GM10266 (cell line): ENCODE measurements around the gene FARP1.

Experiments
- DNase-seq: peaks from one replicate; pipeline ENCODE4 v3.0.0; 2012; ENCODE audit errors: extremely low spot score
- TF ChIP-seq, protein P1 (sequence below): IDR thresholded peaks from 2 replicates; pipeline ENCODE4 v1.5.1; 2012; ENCODE audit warnings: mild to moderate bottlenecking, low read depth; ENCODE audit not compliant: control insufficient read depth, insufficient read depth; ENCODE audit errors: missing control alignments

The FARP1 gene

GRCh38 chr13:98462241-98462882 is 319.5 kb downstream of the FARP1 start:
- DNase-seq: no peak
- TF ChIP-seq, protein P1, sequence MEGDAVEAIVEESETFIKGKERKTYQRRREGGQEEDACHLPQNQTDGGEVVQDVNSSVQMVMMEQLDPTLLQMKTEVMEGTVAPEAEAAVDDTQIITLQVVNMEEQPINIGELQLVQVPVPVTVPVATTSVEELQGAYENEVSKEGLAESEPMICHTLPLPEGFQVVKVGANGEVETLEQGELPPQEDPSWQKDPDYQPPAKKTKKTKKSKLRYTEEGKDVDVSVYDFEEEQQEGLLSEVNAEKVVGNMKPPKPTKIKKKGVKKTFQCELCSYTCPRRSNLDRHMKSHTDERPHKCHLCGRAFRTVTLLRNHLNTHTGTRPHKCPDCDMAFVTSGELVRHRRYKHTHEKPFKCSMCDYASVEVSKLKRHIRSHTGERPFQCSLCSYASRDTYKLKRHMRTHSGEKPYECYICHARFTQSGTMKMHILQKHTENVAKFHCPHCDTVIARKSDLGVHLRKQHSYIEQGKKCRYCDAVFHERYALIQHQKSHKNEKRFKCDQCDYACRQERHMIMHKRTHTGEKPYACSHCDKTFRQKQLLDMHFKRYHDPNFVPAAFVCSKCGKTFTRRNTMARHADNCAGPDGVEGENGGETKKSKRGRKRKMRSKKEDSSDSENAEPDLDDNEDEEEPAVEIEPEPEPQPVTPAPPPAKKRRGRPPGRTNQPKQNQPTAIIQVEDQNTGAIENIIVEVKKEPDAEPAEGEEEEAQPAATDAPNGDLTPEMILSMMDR: no peak

DNA sequence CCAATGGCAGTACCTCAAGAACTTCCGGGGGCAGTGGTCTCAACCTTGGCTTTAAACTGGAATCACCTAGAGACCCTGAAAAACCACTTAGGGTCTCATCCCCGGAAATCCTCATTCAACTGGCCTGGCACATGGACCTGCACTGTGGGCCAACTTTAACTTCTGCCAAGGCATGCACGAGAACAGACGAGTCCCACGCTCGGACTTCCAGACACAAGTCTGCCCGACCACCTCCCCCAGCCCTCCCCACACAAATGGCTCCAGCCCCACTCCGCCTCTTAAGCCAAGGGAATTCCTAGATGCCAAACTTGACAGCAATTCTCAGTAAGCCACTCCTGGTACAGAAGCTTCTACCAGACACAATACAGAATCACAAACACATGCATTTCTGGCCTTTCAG is 320.1 kb downstream of the FARP1 start:
- no peak for DNase-seq
- TF ChIP-seq, protein P1: no peak

GRCh38 chr13:98466634-98467236 is 323.8 kb downstream of the FARP1 start:
- TF ChIP-seq, protein P1: peak; percentile 46
- no peak for DNase-seq

DNA sequence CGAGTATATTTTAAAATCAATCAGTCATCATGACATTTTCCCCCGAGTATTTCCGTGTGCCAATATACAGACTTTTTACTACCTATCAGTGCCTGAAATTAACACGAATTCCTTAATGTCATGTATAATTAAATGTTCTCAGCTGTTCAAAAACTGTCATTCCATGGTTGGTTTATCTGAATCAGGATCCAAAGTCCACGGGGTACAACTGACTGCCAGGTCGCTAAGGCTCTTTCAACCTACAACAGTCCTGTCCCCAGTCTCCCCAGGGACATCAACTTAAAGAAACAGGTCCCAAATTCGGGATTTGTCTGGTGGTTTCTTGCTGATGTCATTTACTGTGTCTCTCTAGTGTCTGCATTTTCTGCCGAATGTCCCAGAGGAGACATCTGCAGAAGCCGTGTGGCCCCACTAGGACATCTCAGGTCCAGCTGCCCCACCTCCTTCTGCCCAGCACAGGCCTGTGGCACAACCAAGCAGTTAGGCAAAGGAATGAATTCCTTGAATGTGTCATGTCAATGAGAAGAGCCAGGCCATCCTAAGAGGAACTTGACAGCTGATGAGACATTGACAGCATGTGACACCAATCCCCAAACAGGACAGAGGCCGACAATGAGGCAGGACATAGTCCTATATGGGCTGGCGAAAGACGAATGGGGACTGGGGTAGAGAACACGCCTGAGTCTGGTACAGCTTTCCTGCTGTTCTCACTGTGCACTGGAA is 324.5 kb downstream of the FARP1 start:
- TF ChIP-seq, protein P1: no peak
- DNase-seq: no peak

DNA sequence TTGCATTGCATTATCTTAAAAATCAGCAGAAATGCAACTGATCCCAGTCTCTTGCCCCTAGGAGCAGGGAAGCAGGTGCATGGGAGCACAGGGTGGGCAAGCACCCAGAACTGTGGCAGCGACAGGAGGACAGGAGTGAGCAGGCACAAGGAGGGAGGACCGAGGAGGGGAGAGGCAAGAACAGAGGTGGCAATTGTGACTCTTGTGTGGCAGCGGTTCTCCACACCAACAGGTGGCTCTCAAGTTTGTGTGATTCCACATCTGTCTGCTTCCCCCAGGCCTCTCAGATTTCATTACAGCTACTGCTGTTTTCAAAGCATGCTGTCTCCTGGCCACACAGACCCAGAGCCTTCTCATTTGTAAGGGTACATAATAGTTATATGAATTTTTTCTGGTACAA is 325.5 kb downstream of the FARP1 start:
- TF ChIP-seq, protein P1: no peak
- no peak for DNase-seq

GRCh38 chr13:98468929-98469328 is 326.0 kb downstream of the FARP1 start:
- no peak for DNase-seq
- TF ChIP-seq, protein P1: no peak

DNA sequence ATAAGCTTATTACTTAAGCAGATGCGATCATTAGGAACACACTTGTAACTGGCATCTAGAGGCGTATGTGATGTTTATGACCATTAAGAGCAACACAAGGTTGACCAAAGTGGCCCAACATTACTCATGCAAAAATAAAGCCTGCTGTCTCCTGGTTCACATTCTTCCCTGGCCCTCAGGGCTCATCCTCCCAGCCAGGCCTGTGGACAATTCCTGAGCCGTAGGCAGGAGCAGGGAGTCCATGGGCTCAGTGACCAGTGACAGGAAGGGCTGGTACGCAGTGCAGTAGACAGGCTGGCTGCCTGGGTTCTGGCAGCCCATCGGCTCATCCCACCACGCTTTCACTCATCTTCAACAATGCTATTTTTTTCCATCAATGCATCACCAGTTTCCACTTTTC is 328.0 kb downstream of the FARP1 start:
- no peak for DNase-seq
- TF ChIP-seq, protein P1: no peak
